ENCODE data around the gene BMPR1A.
"Not testable (repeated sequence)": the region's sequence is repeated elsewhere in the genome, so short reads cannot be mapped to it uniquely, and the experiment has no call there.

The BMPR1A gene

DNA sequence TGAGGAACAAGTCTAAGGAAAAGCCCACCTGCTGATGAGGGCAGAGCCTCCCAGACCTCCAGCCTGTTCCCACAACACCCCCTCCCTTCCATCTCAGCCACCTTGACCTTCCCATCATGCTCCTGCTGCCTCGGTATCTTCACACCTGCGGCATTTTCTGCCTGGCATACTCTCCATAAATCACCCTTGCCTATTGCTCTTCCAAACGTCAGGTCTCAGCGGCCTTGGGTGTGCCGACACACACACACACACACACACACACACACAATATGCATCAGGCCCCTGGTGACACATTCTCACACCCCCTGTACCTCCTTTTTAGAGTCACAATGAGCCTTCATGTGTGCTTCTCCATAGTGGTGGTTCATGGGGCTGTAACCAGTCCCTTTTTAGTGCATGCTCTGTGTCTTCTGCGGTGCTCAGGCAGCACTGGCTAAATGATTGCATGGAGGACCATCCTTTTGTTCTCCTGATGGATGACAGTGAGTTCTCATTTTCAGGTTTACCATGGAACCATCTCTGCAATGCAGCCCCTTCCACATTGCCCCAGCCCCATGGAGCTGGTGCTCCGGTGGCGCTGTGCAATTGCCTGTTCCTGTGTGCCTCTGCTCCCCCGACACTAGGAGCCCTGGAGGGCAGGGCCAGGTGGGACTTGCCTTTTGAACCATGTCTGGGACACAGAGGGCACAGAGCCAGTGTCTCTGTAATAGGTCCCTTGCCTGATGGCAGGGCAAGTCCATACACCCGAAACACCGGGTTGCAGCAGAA lies 216.4 kb downstream of the BMPR1A start:
- peaks cover 5% of the 10 kb centered on the region for H3K79me2 ChIP-seq (ENCODE audit: control insufficient read depth, insufficient read depth, low read length, poor library complexity)
- no peak overlapping the region for H3K27ac ChIP-seq (ENCODE audit: low read depth, low read length)
- H3K79me1 ChIP-seq (ENCODE audit: low read length), result peaks cover 7% of the 10 kb centered on the region
- no peak overlapping the region for H2BK12ac ChIP-seq (ENCODE audit: low read length)
- no peak overlapping the region for H3K4me2 ChIP-seq (ENCODE audit: low read length)
- no peak overlapping the region for H3K18ac ChIP-seq (ENCODE audit: low read length)
- H3K9me3 ChIP-seq (ENCODE audit: insufficient read depth, low read depth, low read length), result no peaks in the 10 kb centered on the region
- no peak overlapping the region for H3K4me3 ChIP-seq (ENCODE audit: low read depth, low read length)
- H2AK5ac ChIP-seq (ENCODE audit: low read length), result no peak overlapping the region
- H4K8ac ChIP-seq (ENCODE audit: low read depth, low read length), result no peak overlapping the region
- H3K4ac ChIP-seq (ENCODE audit: low read depth, low read length), result no peak overlapping the region
- H2BK120ac ChIP-seq (ENCODE audit: insufficient read depth, low read length, poor library complexity), result no peak overlapping the region
- H4K12ac ChIP-seq (ENCODE audit: low read depth, low read length), result no peak overlapping the region
- H3K36me3 ChIP-seq (ENCODE audit: control insufficient read depth in 1 of 2, insufficient read depth in 2 of 2, low read length in 2 of 2), result no peaks in the 10 kb centered on the region
- no peak overlapping the region for H3K14ac ChIP-seq (ENCODE audit: low read length)
- no peak for DNase-seq
- H3K27me3 ChIP-seq (ENCODE audit: insufficient read depth, low read length), result no peaks in the 10 kb centered on the region
- no peak overlapping the region for H2BK5ac ChIP-seq (ENCODE audit: low read depth, low read length, poor library complexity)
- H3K23ac ChIP-seq (ENCODE audit: low read length), result no peak overlapping the region
- no peak overlapping the region for H3K9ac ChIP-seq (ENCODE audit: low read length)
- H2AFZ ChIP-seq (ENCODE audit: insufficient read depth, low read length, poor library complexity), result no peak overlapping the region
- peaks cover 10 to 15% of the 10 kb centered on the region in 2 experiments for H3K4me1 ChIP-seq (ENCODE audit: control insufficient read depth in 1 of 2, insufficient read depth in 2 of 2, low read length in 2 of 2)
- no peak overlapping the region for H4K91ac ChIP-seq (ENCODE audit: low read depth, low read length)
- no CpG with 5 or more reads among the region's 11 CpGs for WGBS (ENCODE audit: extremely low coverage, insufficient coverage, insufficient read length)

DNA sequence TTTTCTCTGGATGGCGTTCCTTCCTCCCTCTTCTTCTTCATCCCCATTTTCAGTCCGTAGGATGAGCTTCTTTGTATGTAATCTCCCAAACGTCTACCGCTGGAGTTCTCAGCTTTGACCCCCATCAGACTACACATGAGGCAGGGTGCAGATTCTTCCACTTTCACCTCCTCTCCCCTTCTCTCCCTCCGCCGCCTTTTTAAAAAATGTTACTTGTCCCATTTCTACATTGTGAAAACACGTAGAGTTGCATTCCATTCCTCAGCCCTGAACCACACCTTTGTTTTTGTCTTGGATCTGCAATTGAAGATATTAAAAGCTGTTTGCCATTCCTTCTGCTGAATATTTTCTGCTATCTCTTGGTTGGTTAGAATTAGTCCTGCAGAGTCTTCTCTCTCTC lies 218.1 kb downstream of the BMPR1A start:
- Histone ChIP-seq H3K9ac (ENCODE audit: low read length) (no peak overlapping the region), H3K79me2 (ENCODE audit: control insufficient read depth, insufficient read depth, low read length, poor library complexity) (peaks cover 5% of the 10 kb centered on the region), H3K36me3 (ENCODE audit: control insufficient read depth in 1 of 2, insufficient read depth in 2 of 2, low read length in 2 of 2) (no peaks in the 10 kb centered on the region), H3K4me3 (ENCODE audit: low read depth, low read length) (no peak overlapping the region), H3K4me2 (ENCODE audit: low read length) (peak overlapping the region; percentile 28), H2BK12ac (ENCODE audit: low read length) (no peak overlapping the region), H4K91ac (ENCODE audit: low read depth, low read length) (no peak overlapping the region), H2BK120ac (ENCODE audit: insufficient read depth, low read length, poor library complexity) (no peak overlapping the region), H3K27ac (ENCODE audit: low read depth, low read length) (no peak overlapping the region), H2AK5ac (ENCODE audit: low read length) (no peak overlapping the region), H3K27me3 (ENCODE audit: insufficient read depth, low read length) (no peaks in the 10 kb centered on the region), H3K14ac (ENCODE audit: low read length) (no peak overlapping the region), H3K4me1 (ENCODE audit: control insufficient read depth in 1 of 2, insufficient read depth in 2 of 2, low read length in 2 of 2) (peaks cover 10 to 15% of the 10 kb centered on the region in 2 experiments), H3K9me3 (ENCODE audit: insufficient read depth, low read depth, low read length) (no peaks in the 10 kb centered on the region), H3K18ac (ENCODE audit: low read length) (no peak overlapping the region), H3K79me1 (ENCODE audit: low read length) (peaks cover 7% of the 10 kb centered on the region), H4K8ac (ENCODE audit: low read depth, low read length) (no peak overlapping the region), H4K12ac (ENCODE audit: low read depth, low read length) (no peak overlapping the region), H2AFZ (ENCODE audit: insufficient read depth, low read length, poor library complexity) (no peak overlapping the region), H3K23ac (ENCODE audit: low read length) (no peak overlapping the region), H2BK5ac (ENCODE audit: low read depth, low read length, poor library complexity) (no peak overlapping the region), H3K4ac (ENCODE audit: low read depth, low read length) (no peak overlapping the region)
- no CpG with 5 or more reads among the region's 7 CpGs for WGBS (ENCODE audit: extremely low coverage, insufficient coverage, insufficient read length)
- DNase-seq, result peak; percentile 68 to 97

DNA sequence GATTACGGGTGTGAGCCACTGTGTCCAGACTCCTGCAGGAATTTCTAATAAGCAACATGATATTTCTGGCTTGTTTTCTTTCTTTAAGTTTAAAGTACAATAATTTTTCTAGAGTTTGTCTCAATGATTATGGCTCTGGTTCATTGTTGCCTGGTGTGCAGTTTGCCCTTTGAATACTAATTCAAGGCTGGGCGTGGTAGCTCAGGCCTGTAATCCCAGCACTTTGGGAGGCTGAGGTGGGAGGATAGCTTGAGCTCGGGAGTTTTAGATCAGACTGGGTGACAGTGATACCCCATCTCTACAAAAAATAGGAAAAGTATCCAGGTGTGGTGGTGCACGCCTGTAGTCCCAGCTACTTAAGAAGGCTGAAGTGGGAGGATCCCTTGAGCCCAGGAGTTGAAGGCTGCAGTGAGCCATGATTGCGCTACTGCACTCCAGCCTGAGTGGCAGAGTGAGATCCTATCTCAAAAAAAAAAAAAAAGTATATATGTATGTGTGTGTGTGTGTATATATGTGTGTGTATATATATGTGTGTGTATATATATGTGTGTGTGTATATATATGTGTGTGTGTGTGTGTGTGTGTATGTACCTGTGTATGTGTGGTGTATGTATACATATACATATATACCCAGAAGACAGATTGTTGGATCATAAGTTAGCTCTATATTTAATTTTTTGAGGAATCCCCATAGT lies 220.1 kb downstream of the BMPR1A start:
- H3K79me1 ChIP-seq (ENCODE audit: low read length), result peaks cover 1% of the 10 kb centered on the region
- WGBS (ENCODE audit: extremely low coverage, insufficient coverage, insufficient read length), result no CpG with 5 or more reads among the region's 5 CpGs

DNA sequence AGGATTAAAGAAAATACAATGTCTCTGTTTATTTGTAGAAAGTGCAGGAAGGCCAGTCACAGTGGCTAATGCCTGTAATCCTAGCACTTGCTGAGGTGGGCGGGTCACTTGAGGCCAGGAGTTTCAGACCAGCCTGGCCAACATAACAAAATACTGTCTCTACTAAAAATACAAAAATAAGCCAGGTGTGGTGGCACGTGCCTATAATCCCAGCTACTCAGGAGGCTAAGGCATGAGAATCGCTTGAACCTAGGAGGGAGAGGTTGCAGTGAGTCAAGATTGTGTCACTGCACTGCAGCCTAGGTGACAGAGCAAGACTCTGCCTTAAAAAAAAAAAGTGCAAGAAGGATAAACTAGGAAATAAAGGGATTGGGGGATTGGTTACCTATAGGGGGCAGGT lies 222.0 kb downstream of the BMPR1A start:
- not testable (repeated sequence) for H2BK12ac ChIP-seq (ENCODE audit: low read length); H3K23ac ChIP-seq (ENCODE audit: low read length); H4K8ac ChIP-seq (ENCODE audit: low read depth, low read length); H3K4me3 ChIP-seq (ENCODE audit: low read depth, low read length); H2AFZ ChIP-seq (ENCODE audit: insufficient read depth, low read length, poor library complexity); H2AK5ac ChIP-seq (ENCODE audit: low read length); H2BK120ac ChIP-seq (ENCODE audit: insufficient read depth, low read length, poor library complexity); H3K36me3 ChIP-seq (ENCODE audit: control insufficient read depth in 1 of 2, insufficient read depth in 2 of 2, low read length in 2 of 2); H3K27ac ChIP-seq (ENCODE audit: low read depth, low read length); H3K14ac ChIP-seq (ENCODE audit: low read length); H3K27me3 ChIP-seq (ENCODE audit: insufficient read depth, low read length); H2BK5ac ChIP-seq (ENCODE audit: low read depth, low read length, poor library complexity); H4K91ac ChIP-seq (ENCODE audit: low read depth, low read length); H3K9ac ChIP-seq (ENCODE audit: low read length); H3K4ac ChIP-seq (ENCODE audit: low read depth, low read length); H3K79me1 ChIP-seq (ENCODE audit: low read length); H3K4me1 ChIP-seq (ENCODE audit: control insufficient read depth in 1 of 2, insufficient read depth in 2 of 2, low read length in 2 of 2); H4K12ac ChIP-seq (ENCODE audit: low read depth, low read length); H3K18ac ChIP-seq (ENCODE audit: low read length); DNase-seq; H3K9me3 ChIP-seq (ENCODE audit: insufficient read depth, low read depth, low read length); H3K79me2 ChIP-seq (ENCODE audit: control insufficient read depth, insufficient read depth, low read length, poor library complexity); H3K4me2 ChIP-seq (ENCODE audit: low read length)
- no CpG with 5 or more reads among the region's 3 CpGs for WGBS (ENCODE audit: extremely low coverage, insufficient coverage, insufficient read length)

More for the DNA sequence above, 220.1 kb downstream of the BMPR1A start:
- Histone ChIP-seq H2AFZ (ENCODE audit: insufficient read depth, low read length, poor library complexity) (no peak overlapping the region), H3K4ac (ENCODE audit: low read depth, low read length) (no peak overlapping the region), H2BK5ac (ENCODE audit: low read depth, low read length, poor library complexity) (no peak overlapping the region), H3K36me3 (ENCODE audit: control insufficient read depth in 1 of 2, insufficient read depth in 2 of 2, low read length in 2 of 2) (no peaks in the 10 kb centered on the region), H3K4me1 (ENCODE audit: control insufficient read depth in 1 of 2, insufficient read depth in 2 of 2, low read length in 2 of 2) (peaks cover 1 to 6% of the 10 kb centered on the region in 2 experiments), H4K12ac (ENCODE audit: low read depth, low read length) (no peak overlapping the region), H3K4me3 (ENCODE audit: low read depth, low read length) (no peak overlapping the region), H2BK120ac (ENCODE audit: insufficient read depth, low read length, poor library complexity) (no peak overlapping the region), H2AK5ac (ENCODE audit: low read length) (no peak overlapping the region), H4K8ac (ENCODE audit: low read depth, low read length) (no peak overlapping the region), H4K91ac (ENCODE audit: low read depth, low read length) (no peak overlapping the region), H3K79me2 (ENCODE audit: control insufficient read depth, insufficient read depth, low read length, poor library complexity) (peaks cover 1% of the 10 kb centered on the region), H3K4me2 (ENCODE audit: low read length) (no peak overlapping the region), H2BK12ac (ENCODE audit: low read length) (no peak overlapping the region), H3K27ac (ENCODE audit: low read depth, low read length) (no peak overlapping the region), H3K27me3 (ENCODE audit: insufficient read depth, low read length) (no peaks in the 10 kb centered on the region), H3K18ac (ENCODE audit: low read length) (no peak overlapping the region), H3K14ac (ENCODE audit: low read length) (no peak overlapping the region), H3K23ac (ENCODE audit: low read length) (no peak overlapping the region), H3K9me3 (ENCODE audit: insufficient read depth, low read depth, low read length) (no peaks in the 10 kb centered on the region), H3K9ac (ENCODE audit: low read length) (no peak overlapping the region)
- DNase-seq, result no peak

Data from trophoblast cell (in vitro differentiated cells and primary cell).